OCI-LY1 (cell line): ENCODE data around the gene CDCA7L.

Source experiments
- H2AFZ ChIP-seq: fragments of 200-600 bp; sonication (generic), shearing (Covaris generic); 2 replicates; pipeline ENCODE4 v1.6.0; 2014; ENCODE audit warnings: antibody characterized with exemption, mild to moderate bottlenecking, low read length
- H3F3A ChIP-seq: fragments of 200-600 bp; sonication (generic), shearing (Covaris generic); 2 replicates; pipeline ENCODE4 v1.6.0; 2014; ENCODE audit warnings: mild to moderate bottlenecking, antibody characterized with exemption, low read length, moderate library complexity; ENCODE audit not compliant: insufficient read depth
- H3K27ac ChIP-seq: fragments of 200-600 bp; sonication (generic); 2 replicates; pipeline ENCODE4 v1.5.1; 2014; ENCODE audit warnings: low read length, mixed run types, mild to moderate bottlenecking, low read depth; ENCODE audit not compliant: poor library complexity, severe bottlenecking
- H3K27me3 ChIP-seq: fragments of 200-600 bp; sonication (generic); 2 replicates; pipeline ENCODE4 v1.6.0; 2014; ENCODE audit warnings: antibody characterized with exemption, mild to moderate bottlenecking, low read length, moderate library complexity; ENCODE audit not compliant: insufficient read depth
- H3K36me3 ChIP-seq: fragments of 200-600 bp; sonication (generic); 2 replicates; pipeline ENCODE4 v1.6.1; 2014; ENCODE audit warnings: mild to moderate bottlenecking, antibody characterized with exemption, low read length, moderate library complexity, mixed read lengths; ENCODE audit not compliant: insufficient read depth
- H3K4me1 ChIP-seq: fragments of 200-600 bp; sonication (generic); 2 replicates; pipeline ENCODE4 v1.5.1; 2014; ENCODE audit warnings: mild to moderate bottlenecking, low read length, moderate library complexity; ENCODE audit not compliant: insufficient read depth, severe bottlenecking
- H3K4me2 ChIP-seq: fragments of 200-600 bp; sonication (generic), shearing (Covaris generic); 2 replicates; pipeline ENCODE4 v1.6.1; 2014; ENCODE audit warnings: low read length
- H3K4me3 ChIP-seq: fragments of 200-600 bp; sonication (generic); 2 replicates; pipeline ENCODE4 v1.5.1; 2014; ENCODE audit warnings: low read length, low read depth, mild to moderate bottlenecking, mixed read lengths; ENCODE audit not compliant: poor library complexity, severe bottlenecking
- H3K79me2 ChIP-seq: fragments of 200-600 bp; shearing (Covaris generic); 2 replicates; pipeline ENCODE4 v1.6.1; 2016; ENCODE audit warnings: mixed run types, low read length, mixed read lengths; ENCODE audit not compliant: insufficient read depth
- H3K9ac ChIP-seq: fragments of 200-600 bp; sonication (generic), shearing (Covaris generic); 2 replicates; pipeline ENCODE4 v1.6.1; 2014; ENCODE audit warnings: mild to moderate bottlenecking, low read length, mixed read lengths
- H3K9me2 ChIP-seq: fragments of 200-600 bp; sonication (generic), shearing (Covaris generic); 2 replicates; pipeline ENCODE4 v1.6.1; 2014; ENCODE audit warnings: low read depth, mild to moderate bottlenecking, low read length, mixed read lengths
- H3K9me3 ChIP-seq: fragments of 200-600 bp; shearing (Covaris generic); 2 replicates; pipeline ENCODE4 v1.6.1; 2014; ENCODE audit warnings: low read length, mixed read lengths
- H4K20me1 ChIP-seq: fragments of 200-600 bp; sonication (generic), shearing (Covaris generic); 2 replicates; pipeline ENCODE4 v1.6.0; 2016; ENCODE audit warnings: mild to moderate bottlenecking, low read length; ENCODE audit not compliant: insufficient read depth
- EZH2 ChIP-seq: fragments of 200-600 bp; sonication (generic), shearing (Covaris generic); IDR thresholded peaks from 2 replicates; pipeline ENCODE4 v1.8.0; 2017; ENCODE audit warnings: borderline replicate concordance, mixed run types, mild to moderate bottlenecking, antibody characterized with exemption, low read length, moderate library complexity, mixed read lengths
- TF ChIP-seq, protein P1 (sequence below): fragments of 200-600 bp; sonication (generic), shearing (Covaris generic); IDR thresholded peaks from 2 replicates; pipeline ENCODE4 v1.5.1; 2017; ENCODE audit warnings: mild to moderate bottlenecking, antibody characterized with exemption, low read length, moderate library complexity, mixed read lengths

Gene CDCA7L

DNA sequence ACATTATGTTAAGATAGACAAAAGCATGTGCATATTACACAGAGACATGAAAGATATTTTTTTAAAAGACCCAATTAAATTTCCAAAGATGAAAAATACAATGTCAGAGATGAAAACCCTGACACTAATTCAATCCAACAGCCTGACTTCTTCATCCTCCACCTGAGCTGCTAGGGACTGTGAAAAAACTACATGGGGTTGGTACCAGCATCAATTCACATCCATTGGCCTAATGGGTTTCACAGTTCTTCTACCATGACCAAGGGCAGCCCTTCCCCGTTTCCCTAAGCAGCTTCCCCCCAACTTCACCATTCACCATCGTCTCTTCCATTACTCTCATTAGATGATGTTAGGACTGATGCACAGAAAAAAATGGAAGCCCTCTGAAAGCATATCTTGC, 37.4 kb upstream of the CDCA7L start:
- Histone ChIP-seq H4K20me1 (no peaks in the 10 kb centered on the region), H3K4me2 (no peak overlapping the region), H2AFZ (no peak overlapping the region), H3K4me1 (no peaks in the 10 kb centered on the region), H3K36me3 (no peaks in the 10 kb centered on the region), H3K9ac (no peak overlapping the region), H3K27ac (no peak overlapping the region), H3K9me3 (no peaks in the 10 kb centered on the region), H3F3A (no peaks in the 10 kb centered on the region), H3K9me2 (no peaks in the 10 kb centered on the region), H3K4me3 (no peak overlapping the region), H3K27me3 (no peaks in the 10 kb centered on the region), H3K79me2 (no peaks in the 10 kb centered on the region)
- TF ChIP-seq, protein P1, sequence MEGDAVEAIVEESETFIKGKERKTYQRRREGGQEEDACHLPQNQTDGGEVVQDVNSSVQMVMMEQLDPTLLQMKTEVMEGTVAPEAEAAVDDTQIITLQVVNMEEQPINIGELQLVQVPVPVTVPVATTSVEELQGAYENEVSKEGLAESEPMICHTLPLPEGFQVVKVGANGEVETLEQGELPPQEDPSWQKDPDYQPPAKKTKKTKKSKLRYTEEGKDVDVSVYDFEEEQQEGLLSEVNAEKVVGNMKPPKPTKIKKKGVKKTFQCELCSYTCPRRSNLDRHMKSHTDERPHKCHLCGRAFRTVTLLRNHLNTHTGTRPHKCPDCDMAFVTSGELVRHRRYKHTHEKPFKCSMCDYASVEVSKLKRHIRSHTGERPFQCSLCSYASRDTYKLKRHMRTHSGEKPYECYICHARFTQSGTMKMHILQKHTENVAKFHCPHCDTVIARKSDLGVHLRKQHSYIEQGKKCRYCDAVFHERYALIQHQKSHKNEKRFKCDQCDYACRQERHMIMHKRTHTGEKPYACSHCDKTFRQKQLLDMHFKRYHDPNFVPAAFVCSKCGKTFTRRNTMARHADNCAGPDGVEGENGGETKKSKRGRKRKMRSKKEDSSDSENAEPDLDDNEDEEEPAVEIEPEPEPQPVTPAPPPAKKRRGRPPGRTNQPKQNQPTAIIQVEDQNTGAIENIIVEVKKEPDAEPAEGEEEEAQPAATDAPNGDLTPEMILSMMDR: no peak
- TF ChIP-seq EZH2: no peak

DNA sequence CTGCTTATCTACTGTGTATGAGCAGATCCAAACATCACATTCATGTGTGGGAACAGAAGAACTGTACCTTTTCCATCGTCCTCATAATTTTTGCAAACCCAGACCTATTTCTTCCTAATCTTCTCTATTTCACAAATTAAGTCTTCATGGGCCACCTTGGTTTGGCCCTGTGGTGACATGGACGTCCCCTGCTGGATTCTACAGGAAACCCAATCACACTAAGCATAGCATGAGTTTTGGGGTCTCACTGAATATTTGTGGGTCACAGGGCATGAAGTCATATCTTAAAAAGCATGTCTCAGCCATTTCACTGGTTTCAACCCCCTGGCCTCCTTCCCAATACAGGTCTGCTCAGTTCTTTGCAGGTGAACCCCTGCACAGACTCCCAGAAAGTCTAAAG, 35.8 kb upstream of the CDCA7L start:
- Histone ChIP-seq H3K9me2 (no peaks in the 10 kb centered on the region), H3K4me2 (no peak overlapping the region), H2AFZ (no peak overlapping the region), H3K27me3 (no peaks in the 10 kb centered on the region), H4K20me1 (no peaks in the 10 kb centered on the region), H3K4me3 (no peak overlapping the region), H3K9ac (no peak overlapping the region), H3K9me3 (no peaks in the 10 kb centered on the region), H3K27ac (no peak overlapping the region), H3K4me1 (no peaks in the 10 kb centered on the region), H3F3A (no peaks in the 10 kb centered on the region), H3K79me2 (no peaks in the 10 kb centered on the region), H3K36me3 (no peaks in the 10 kb centered on the region)
- no peak for TF ChIP-seq EZH2
- TF ChIP-seq, protein P1: peak; percentile 15; the same call in 1 of the 2 replicates

DNA sequence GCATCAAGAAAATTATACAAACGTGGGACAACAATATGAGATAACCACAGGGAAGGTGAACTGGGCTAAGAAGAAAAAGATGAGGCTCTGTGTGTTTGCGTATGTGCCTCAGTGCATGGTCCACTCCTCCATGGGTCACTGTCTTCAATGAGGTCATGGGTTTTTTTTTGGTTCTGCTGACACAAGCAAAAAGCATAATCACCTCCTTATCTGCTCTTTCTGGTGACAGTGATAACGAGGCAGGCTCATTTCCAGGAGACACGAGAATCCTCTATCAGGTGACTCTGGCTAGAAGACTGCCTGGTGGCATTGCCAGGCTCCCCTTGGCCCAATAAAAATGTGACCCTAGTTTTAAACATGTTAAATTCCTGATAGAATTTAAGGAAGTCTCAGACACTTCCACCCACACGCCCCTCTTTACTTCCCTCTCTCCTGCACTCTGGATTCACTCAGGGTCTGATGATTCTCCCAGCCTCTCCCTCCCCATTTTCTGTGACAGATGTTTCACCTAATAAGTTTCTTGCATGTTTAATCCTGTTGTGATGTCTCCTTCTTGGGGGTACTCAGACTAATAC, 35.3 kb upstream of the CDCA7L start:
- Histone ChIP-seq H3K79me2 (no peaks in the 10 kb centered on the region), H3K36me3 (no peaks in the 10 kb centered on the region), H3K27me3 (no peaks in the 10 kb centered on the region), H3K4me1 (no peaks in the 10 kb centered on the region), H3K9ac (no peak overlapping the region), H3F3A (no peaks in the 10 kb centered on the region), H3K4me3 (no peak overlapping the region), H3K9me3 (no peaks in the 10 kb centered on the region), H3K4me2 (no peak overlapping the region), H2AFZ (no peak overlapping the region), H3K9me2 (no peaks in the 10 kb centered on the region), H4K20me1 (no peaks in the 10 kb centered on the region), H3K27ac (no peak overlapping the region)
- TF ChIP-seq, protein P1: no peak
- TF ChIP-seq EZH2: no peak
